ENCODE results near the gene APOBEC3G.
"Not testable (repeated sequence)": the region's sequence is repeated elsewhere in the genome, so short reads cannot be mapped to it uniquely, and the experiment has no call there.

Gene APOBEC3G

DNA sequence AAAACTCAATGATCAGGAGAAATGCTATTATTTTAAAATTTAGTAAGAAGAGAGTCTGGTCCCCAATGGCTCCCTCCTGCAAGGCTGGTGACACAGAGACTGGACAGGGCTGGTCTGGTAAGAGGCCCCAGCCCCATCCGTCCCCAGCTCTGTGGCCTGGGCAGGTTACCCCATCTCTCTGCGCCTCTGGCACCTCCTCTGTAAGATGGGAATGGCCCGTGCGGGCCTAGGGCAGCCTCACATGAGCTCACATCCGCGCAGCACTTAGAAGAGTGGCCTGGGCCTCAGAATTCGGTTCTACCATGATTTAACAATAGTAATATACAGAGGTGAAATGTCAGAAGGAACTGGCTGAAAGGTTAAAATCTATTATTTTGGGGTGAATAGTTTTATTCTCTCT is 35.2 kb upstream of the APOBEC3G start:
- FAIRE-seq: no peak
- TF ChIP-seq POU2F2 (IDR thresholded peaks at IDR 0.05; ENCODE audit: low read depth, low read length) (no peak), SPI1 (IDR thresholded peaks at IDR 0.05; ENCODE audit: low read depth, low read length) (no peak), PAX5 (IDR thresholded peaks at IDR 0.05; ENCODE audit: insufficient read depth, low read length, severe bottlenecking) (no peak), POLR2A (IDR thresholded peaks at IDR 0.05; ENCODE audit: low read depth, low read length) (no peak), POLR2AphosphoS5 (IDR thresholded peaks at IDR 0.05; ENCODE audit: low read depth, low read length) (no peak)
- DNase-seq (ENCODE audit: insufficient read length, low spot score): no peak

GRCh38 chr22:39043063-39043462 is 34.0 kb upstream of the APOBEC3G start:
- FAIRE-seq: not testable (repeated sequence)

GRCh38 chr22:39045136-39045535 is 31.9 kb upstream of the APOBEC3G start:
- DNase-seq (ENCODE audit: insufficient read length, low spot score); FAIRE-seq: not testable (repeated sequence)

More at GRCh38 chr22:39043063-39043462, 34.0 kb upstream of the APOBEC3G start:
- not testable (repeated sequence) for DNase-seq (ENCODE audit: insufficient read length, low spot score)

DNA sequence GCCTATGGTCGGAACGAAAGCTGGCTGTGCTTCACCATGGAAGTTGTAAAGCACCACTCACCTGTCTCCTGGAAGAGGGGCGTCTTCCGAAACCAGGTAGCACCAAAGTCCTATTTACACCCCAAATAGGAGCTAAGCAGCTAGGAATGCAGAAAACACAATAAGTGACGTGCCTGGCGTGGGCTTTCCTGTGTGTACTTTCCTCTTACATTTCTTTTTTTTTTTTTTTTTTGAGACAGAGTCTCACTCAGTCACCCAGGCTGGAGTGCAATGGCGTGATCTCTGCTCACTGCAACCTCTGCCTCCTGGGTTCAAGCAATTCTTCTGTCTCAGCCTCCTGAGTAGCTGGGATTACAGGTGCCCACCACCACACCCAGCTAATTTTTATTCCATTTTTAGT is 27.6 kb upstream of the APOBEC3G start:
- DNase-seq (ENCODE audit: insufficient read length, low spot score); FAIRE-seq: not testable (repeated sequence)

DNA sequence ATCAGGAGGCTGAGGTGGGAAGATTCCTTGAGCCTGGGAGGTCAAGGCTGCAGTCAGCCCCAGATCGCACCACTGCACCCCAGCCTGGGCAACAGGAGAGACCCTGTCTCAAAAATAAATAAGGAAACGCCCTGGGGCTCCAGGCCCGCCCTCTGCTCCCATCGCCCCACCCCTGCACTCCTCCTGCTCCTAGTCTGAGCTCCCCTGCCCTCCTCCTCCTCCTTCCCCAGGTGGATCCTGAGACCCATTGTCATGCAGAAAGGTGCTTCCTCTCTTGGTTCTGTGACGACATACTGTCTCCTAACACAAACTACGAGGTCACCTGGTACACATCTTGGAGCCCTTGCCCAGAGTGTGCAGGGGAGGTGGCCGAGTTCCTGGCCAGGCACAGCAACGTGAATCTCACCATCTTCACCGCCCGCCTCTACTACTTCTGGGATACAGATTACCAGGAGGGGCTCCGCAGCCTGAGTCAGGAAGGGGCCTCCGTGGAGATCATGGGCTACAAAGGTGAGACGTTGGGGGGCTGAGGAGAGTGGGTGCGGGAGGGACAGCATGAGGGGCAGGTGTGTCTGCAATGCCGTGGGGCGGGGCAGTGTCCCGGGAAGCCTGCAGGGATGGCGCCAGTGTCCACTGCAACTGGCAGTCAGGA is 25.1 kb upstream of the APOBEC3G start:
- FAIRE-seq; DNase-seq (ENCODE audit: insufficient read length, low spot score): not testable (repeated sequence)

- DNase-seq (ENCODE audit: insufficient read length, low spot score) (no peak), FAIRE-seq (no peak)
- TF ChIP-seq POLR2A (IDR thresholded peaks at IDR 0.05; ENCODE audit: low read depth, low read length): no peak
- no peak for TF ChIP-seq POU2F2 (IDR thresholded peaks at IDR 0.05; ENCODE audit: low read depth, low read length)
- no peak for TF ChIP-seq SPI1 (IDR thresholded peaks at IDR 0.05; ENCODE audit: low read depth, low read length)
- TF ChIP-seq TAF1 (IDR thresholded peaks at IDR 0.05; ENCODE audit: low read depth, low read length): no peak
- TF ChIP-seq POLR2AphosphoS5 (IDR thresholded peaks at IDR 0.05; ENCODE audit: low read depth, low read length): no peak
- TF ChIP-seq PAX5 (IDR thresholded peaks at IDR 0.05; ENCODE audit: insufficient read depth, low read length, severe bottlenecking): no peak
These were observed 21.4 kb upstream of the APOBEC3G start for GRCh38 chr22:39055658-39056057.

GRCh38 chr22:39061290-39061689 is 15.8 kb upstream of the APOBEC3G start:
- not testable (repeated sequence) for DNase-seq (ENCODE audit: insufficient read length, low spot score)
- FAIRE-seq: peak; percentile 69
- TF ChIP-seq SPI1 (IDR thresholded peaks at IDR 0.05; ENCODE audit: low read depth, low read length): peak; percentile 58

DNA sequence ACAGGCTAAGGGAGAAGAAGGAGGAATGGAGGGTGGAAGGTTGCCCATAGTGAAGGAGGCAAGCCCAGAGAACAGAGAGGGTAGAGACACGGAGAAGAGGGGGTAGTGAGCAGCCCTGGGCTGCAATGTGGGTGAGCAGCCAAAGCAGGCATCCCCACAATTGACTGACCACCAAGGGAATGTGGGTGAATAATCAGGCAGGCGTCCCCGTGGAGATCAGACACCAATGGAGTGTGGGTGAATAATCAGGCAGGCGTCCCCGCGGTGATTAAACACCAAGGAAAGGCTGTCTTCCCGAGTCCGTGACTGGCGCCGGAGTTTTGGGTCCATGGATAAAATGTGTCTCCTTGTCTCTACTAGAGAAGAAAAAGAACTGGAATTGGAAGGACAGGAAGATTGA is 15.1 kb upstream of the APOBEC3G start:
- not testable (repeated sequence) for FAIRE-seq; DNase-seq (ENCODE audit: insufficient read length, low spot score)

DNA sequence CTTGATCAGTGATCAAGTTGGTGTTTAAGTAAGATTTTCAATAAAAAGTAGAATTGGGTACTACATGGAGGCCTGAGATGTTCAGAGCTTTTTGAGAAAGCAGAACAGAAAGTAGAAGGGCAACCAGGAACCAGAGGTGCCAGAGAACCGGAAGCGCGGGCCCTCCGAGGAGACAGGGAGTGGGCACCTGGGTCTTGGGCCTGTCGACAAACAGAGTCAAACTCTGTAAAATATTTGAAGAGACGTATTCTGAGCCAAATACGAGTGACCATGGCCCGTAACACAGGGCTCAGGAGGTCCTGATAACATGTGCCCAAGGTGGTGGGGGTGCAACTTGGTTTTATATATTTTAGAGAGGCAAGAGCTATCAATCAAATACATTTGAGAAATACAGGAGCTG is 13.2 kb upstream of the APOBEC3G start:
- peak; percentile 63 for TF ChIP-seq SPI1 (IDR thresholded peaks at IDR 0.05; ENCODE audit: low read depth, low read length)
- not testable (repeated sequence) for DNase-seq (ENCODE audit: insufficient read length, low spot score)
- peak; percentile 87 for FAIRE-seq

DNA sequence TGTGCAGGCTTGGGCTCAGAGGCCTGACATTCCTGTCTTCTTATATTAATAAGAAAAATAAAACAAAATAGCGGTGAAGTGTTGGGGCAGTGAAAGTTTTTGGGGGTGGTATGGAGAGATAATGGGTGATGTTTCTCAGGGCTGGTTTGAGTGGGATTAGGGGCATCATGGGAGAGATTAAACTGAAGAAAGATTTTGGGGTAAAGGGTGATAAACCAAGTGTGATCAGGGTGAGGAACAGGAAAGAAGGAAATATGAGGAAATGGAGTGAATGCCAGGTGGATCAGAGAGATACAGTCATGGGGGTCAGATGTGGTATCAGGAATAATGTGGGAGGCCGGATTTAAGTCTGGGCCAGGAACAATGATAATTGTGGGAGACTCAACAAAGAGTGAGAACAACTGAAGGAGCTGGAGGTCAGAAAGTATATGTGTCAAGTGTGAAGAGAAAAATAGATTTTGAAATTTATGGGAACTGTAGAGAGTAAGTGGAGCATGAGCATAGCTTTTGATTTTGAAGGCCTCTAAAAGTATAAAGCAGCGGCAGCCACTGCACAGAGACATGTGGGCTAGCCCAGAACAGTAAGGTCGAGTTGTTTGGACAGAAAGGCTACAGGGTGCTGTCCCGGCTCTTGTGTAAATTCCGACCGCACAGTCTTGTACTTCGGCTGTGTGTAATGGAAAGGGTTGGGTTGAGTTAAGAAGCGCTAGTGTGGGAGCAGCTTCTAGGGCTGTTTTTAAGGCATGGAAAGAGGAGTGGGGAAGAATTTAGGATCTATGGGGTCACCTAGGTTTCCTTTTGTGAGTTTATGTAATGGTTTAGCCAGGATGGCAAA is 10.4 kb upstream of the APOBEC3G start:
- DNase-seq (ENCODE audit: insufficient read length, low spot score): not testable (repeated sequence)
- TF ChIP-seq POLR2AphosphoS5 (IDR thresholded peaks at IDR 0.05; ENCODE audit: low read depth, low read length) (peak; percentile 63; the same call in 1 of the 2 replicates), POLR2A (IDR thresholded peaks at IDR 0.05; ENCODE audit: low read depth, low read length) (peak; percentile 82), TAF1 (IDR thresholded peaks at IDR 0.05; ENCODE audit: low read depth, low read length) (peak; percentile 49; the same call in 1 of the 2 replicates)
- peak; percentile 78 for FAIRE-seq

GRCh38 chr22:39068033-39068785 is 8.9 kb upstream of the APOBEC3G start:
- FAIRE-seq: peak; percentile 82
- TF ChIP-seq POLR2A (IDR thresholded peaks at IDR 0.05; ENCODE audit: low read depth, low read length): no peak
- TF ChIP-seq SPI1 (IDR thresholded peaks at IDR 0.05; ENCODE audit: low read depth, low read length): 0 out of 2 replicates have a peak, but pooled peaks have one; percentile 14
- no peak for DNase-seq (ENCODE audit: insufficient read length, low spot score)

DNA sequence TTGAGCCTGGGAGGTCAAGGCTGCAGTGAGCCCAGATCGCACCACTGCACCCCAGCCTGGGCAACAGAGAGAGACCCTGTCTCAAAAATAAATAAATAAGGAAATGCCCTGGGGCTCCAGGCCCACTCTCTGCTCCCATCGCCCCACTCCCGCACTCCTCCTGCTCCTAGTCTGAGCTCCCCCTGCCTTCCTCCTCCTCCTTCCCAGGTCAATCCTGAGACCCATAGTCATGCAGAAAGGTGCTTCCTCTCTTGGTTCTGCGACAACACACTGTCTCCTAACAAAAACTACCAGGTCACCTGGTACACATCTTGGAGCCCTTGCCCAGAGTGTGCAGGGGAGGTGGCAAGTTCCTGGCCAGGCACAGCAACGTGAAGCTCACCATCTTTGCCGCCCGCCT is 6.9 kb upstream of the APOBEC3G start:
- no peak for DNase-seq (ENCODE audit: insufficient read length, low spot score)
- TF ChIP-seq POLR2AphosphoS5 (IDR thresholded peaks at IDR 0.05; ENCODE audit: low read depth, low read length) (no peak), PAX5 (IDR thresholded peaks at IDR 0.05; ENCODE audit: insufficient read depth, low read length, severe bottlenecking) (no peak)
- FAIRE-seq: no peak

Data from GM12891 (cell line).